Loucy (cell line): ENCODE measurements around the gene XXYLT1.

ENCODE experiments used
- EZH2phosphoT487 ChIP-seq: fragments of 200-600 bp; IDR thresholded peaks from 2 replicates; pipeline ENCODE4 v1.6.1; 2018; ENCODE audit warnings: antibody characterized with exemption, mild to moderate bottlenecking, moderate library complexity, borderline replicate concordance
- TF ChIP-seq, protein P1 (sequence below): fragments of 200-600 bp; sonication (generic); conservative IDR thresholded peaks from 2 replicates; pipeline ENCODE4 v1.5.1; 2014; ENCODE audit warnings: mild to moderate bottlenecking, antibody characterized with exemption, low read length

GRCh38 chr3:195165790-195166189 lies 105.2 kb downstream of the XXYLT1 start:
- TF ChIP-seq, protein P1, sequence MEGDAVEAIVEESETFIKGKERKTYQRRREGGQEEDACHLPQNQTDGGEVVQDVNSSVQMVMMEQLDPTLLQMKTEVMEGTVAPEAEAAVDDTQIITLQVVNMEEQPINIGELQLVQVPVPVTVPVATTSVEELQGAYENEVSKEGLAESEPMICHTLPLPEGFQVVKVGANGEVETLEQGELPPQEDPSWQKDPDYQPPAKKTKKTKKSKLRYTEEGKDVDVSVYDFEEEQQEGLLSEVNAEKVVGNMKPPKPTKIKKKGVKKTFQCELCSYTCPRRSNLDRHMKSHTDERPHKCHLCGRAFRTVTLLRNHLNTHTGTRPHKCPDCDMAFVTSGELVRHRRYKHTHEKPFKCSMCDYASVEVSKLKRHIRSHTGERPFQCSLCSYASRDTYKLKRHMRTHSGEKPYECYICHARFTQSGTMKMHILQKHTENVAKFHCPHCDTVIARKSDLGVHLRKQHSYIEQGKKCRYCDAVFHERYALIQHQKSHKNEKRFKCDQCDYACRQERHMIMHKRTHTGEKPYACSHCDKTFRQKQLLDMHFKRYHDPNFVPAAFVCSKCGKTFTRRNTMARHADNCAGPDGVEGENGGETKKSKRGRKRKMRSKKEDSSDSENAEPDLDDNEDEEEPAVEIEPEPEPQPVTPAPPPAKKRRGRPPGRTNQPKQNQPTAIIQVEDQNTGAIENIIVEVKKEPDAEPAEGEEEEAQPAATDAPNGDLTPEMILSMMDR = no peak
- no peak for TF ChIP-seq EZH2phosphoT487
